ENCODE results near the gene CD59.

DNA sequence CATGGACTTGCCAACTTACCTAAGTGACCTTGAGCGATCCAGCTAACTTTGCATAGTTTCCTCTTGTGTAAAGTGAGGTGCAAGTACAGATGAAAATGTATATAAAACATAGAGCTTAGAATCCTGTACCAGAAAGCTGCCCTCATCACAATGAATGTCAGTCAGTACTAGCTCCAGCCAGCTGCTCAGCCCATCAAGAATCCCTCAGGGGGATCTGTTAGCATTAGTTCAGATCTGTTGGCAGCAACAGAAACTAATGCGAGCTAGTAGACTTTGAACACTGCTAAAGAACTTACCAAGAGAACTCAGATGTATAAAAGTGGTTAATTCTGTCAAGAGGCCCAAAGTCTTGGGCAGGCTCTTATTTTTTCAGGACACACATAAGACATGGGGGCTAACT, 29.3 kb downstream of the CD59 start:
- TF ChIP-seq, protein P1, sequence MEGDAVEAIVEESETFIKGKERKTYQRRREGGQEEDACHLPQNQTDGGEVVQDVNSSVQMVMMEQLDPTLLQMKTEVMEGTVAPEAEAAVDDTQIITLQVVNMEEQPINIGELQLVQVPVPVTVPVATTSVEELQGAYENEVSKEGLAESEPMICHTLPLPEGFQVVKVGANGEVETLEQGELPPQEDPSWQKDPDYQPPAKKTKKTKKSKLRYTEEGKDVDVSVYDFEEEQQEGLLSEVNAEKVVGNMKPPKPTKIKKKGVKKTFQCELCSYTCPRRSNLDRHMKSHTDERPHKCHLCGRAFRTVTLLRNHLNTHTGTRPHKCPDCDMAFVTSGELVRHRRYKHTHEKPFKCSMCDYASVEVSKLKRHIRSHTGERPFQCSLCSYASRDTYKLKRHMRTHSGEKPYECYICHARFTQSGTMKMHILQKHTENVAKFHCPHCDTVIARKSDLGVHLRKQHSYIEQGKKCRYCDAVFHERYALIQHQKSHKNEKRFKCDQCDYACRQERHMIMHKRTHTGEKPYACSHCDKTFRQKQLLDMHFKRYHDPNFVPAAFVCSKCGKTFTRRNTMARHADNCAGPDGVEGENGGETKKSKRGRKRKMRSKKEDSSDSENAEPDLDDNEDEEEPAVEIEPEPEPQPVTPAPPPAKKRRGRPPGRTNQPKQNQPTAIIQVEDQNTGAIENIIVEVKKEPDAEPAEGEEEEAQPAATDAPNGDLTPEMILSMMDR (IDR thresholded peaks at IDR 0.05), result no peak
- no peak for TF ChIP-seq POLR2A (IDR thresholded peaks at IDR 0.05)
